Left forelimb (tissue), 1 donor: ENCODE results near the gene ANAPC10.
A peak's percentile ranks its signal among the peaks of the same experiment; 100 is the strongest.
"Not testable (repeated sequence)": the region's sequence is repeated elsewhere in the genome, so short reads cannot be mapped to it uniquely, and the experiment has no call there.

ENCODE experiments used
- DNase-seq: peaks from one replicate; pipeline ENCODE4 v3.0.0-alpha.2; 2018; ENCODE audit warnings: low spot score

Gene ANAPC10, protein sequence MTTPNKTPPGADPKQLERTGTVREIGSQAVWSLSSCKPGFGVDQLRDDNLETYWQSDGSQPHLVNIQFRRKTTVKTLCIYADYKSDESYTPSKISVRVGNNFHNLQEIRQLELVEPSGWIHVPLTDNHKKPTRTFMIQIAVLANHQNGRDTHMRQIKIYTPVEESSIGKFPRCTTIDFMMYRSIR

DNA sequence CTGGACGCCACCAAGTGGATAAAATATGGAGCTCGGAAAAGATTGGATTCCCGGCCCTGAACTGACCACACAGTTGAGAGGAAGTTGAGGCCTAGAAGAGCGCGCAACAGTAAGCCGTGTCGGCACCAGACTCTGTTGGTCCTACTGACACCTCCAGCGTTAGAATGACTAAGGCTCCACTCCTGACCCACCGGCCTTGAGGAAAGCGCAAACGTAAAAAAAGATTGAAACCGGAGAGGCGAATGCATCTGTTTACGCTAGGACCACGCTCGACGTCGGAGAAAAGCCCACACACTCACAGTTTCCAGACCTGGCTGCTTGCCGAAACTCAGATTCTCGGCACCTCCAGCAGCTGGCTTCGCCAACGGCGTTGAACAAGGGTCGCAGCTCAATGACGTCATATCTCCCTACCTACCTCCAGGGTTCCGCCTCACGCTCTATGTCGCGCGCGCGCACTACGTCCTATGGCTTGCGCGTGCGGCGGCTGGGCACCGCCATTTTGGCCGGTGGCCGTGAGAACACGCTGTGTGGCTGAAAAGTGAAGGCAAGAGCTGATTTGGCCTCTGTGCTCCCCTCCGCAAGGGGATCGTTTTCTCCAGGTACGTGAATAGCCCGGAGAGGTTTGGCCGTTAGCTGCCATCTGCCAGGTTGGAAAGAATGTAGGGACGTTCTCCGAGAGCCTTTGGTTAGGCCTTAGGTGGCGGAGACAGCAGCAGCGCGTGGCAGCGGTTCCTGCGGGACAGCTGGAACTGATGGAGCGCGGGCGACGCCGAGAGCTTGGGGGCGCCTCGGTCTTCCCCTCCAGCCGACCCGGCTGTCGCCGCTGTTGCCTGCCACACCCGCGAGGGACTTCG, at the start of gene ANAPC10, which contains the start of gene ABCE1:
Gene ANAPC10, minus strand, starts transcription at position 376 of the 854 bp plus-strand sequence. CDS start 2,097 bp downstream, outside the sequence.
Gene ABCE1, plus strand, starts transcription at position 491 of the 854 bp plus-strand sequence. CDS start 6,102 bp downstream, outside the sequence.
- peak; percentile 95 for DNase-seq

DNA sequence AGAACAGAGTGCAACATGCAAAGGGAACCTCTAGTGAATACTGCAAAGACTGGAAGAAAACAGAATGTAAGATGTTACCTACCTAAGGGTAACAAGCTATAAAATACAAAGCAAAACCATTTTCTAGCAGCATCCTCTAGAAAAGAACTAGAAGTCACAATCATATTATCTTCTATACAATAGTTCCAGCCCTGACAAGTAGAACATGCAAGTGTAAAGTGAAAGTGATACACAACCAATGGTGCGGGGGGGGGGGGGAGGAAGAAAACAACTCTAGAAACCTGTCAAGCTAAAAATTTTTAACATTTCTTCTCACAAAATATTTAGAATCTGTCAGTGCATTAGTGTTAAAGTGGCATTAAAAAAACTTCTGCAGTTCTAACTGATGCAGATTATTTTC, 38.2 kb upstream of the ANAPC10 start:
- DNase-seq = not testable (repeated sequence)

DNA sequence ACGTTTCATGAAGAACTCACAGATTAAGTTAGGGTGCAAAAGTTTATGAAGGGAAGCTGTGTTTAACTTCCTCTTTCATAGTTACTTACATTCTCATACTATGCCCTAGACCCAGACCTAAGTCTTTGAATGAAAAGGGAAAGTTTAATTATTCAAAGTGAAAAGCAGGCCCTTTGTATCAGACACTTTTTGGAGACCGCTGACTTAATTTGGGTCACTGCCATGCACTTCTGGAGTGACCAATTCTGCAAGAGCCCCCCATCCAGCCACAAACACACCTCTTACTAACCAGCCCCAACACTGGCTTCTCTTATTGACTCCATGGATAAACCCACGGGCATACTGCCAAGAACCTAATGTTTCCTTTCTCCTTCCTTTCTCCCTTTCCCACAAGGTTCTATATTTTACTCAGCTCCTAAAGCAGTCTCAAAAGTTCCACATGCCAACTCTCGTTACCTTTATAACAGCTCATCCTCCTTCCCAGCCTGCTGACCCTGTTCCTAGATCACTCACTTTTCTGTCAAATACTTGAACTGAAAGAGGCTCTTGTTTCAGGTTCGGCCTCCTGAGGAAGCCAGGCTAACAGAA, 34.6 kb upstream of the ANAPC10 start:
- DNase-seq = no peak

DNA sequence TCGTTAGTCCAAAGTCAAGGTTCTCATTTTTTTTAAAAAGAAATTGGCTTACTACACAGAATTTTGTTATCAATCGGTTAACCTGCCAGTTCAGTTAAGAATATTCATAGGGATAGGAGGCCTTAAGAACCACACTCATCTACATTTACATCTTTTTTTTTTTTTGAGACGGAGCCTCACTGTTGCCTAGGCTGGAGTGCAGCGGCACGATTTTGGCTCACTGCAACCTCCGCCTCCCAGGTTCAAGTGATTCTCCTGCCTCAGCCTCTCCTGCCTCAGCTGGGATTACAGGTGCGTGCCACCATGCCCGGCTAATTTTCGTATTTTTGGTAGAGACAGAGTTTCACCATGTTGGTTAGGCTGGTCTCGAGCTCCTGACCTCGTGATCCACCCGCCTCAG, 33.9 kb upstream of the ANAPC10 start:
- no peak for DNase-seq

DNA sequence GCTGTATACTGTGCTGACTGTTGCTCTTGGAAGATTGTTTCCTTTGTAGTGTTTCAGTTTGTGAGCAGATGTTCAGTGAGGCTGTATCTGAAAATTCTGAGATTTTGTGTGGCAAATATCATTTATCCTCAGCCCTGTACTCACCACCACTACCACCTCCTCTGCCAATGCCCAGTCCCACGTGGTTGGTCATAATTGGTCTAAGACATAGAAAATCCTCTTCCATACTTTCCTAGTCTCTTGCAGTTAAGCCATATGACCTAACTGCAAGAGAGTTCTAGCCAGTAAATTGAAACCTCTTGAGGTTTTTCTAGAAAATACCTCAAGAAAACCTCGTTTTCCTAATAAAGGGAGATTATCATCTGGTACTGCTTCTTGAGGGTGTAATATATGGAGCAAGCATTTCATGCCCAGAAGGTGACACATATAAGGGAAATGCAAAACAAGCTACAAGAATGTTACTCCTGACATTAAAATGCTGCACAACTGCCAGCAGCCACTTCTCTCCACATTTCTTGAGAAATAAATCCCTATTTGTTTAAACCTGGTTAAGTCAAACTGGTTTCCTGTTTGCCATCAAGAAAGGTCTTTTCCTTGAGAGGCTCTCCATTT, 32.9 kb upstream of the ANAPC10 start:
- DNase-seq = no peak

DNA sequence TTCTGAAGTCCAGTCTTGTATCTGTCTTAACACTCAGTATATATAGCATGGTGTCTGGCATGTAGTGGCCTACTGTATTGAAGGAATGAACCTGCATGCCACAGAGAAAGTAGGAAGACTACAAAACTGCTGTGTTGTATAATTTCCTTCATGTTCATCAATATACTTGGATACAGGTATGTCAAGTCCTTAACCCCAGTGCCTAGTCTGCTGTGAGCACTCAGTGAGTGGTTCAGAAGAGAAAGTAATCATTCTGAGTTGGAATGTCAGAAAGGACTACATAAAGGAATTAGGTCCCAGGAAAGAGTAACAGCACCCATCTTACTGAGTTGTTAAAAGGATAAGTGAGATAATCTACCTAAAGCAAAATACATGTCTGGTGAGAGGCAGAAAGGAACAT, 32.1 kb upstream of the ANAPC10 start:
- no peak for DNase-seq

DNA sequence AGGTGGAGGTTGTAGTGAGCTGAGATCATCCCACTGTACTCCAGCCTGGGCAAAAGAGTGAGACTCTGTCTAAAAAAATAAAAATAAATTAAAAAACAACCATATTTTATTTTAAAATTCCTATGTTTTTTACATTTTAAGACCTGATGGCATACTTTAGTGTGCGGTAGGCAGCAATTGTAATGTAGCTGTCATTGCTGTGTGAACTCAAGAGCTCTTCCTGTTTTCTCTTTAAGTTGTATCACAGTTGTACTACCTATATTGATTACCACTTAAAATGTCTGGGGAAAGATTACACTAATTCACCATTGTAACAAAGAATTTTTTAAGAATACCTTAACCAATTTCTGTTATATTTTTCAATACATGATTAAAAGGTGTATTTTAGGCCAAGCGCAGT, 27.4 kb upstream of the ANAPC10 start:
- DNase-seq = no peak

DNA sequence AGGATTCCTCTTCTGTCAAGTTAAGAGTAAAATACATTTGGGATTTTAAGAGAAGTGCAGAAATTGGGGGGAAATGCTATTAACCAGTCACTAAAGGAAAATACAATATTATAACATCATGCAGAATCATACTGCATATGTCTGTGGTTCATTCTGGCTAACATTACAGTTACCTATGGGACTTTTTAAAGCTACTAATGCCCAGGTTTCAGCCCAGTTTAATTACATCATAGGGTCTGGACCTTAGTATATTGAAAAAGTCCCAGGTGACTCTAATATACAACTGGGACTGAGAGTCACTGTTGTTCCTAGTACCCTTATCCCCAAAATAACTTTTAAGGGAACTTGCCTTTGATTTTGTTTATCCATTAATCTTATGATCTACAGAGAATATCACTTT, 10.1 kb upstream of the ANAPC10 start:
- DNase-seq = no peak

DNA sequence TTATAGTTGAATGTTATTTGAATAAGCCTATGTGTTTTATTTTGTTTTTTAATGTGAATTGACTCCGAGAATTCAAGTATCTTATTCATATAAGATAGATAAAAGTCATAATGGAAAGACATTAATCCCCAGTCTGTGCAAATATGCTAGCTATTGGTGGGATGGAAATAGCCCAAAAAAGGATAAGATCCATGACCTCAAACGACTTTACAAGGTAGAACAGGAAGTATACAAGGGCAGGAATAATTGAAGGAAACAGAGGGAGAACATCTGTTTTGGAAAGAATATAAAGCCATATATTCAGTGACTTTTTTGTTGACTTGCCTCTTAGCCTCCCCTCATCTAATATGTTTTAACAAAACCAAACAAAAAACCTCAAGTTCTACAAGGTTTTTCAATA, 9.1 kb upstream of the ANAPC10 start:
- DNase-seq = no peak

DNA sequence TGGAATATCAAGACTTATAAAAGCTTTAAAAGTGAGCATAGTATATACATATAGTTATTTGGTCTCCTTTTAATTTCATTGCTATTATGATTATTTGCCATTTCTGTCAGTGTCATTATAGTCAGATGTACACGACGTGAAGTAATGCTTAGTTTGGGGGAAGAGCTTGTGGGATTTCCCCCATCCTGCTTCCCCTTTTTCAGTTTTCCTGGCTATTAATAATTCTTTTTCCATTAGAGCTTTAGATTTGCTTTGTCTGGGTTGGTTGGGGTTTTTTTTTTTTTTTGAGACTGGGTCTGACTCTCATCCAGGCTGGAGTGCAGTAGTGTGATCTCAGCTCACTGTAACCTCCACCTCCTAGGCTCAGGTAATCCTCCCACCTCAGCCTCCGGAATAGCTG, 5.5 kb upstream of the ANAPC10 start:
- no peak for DNase-seq

DNA sequence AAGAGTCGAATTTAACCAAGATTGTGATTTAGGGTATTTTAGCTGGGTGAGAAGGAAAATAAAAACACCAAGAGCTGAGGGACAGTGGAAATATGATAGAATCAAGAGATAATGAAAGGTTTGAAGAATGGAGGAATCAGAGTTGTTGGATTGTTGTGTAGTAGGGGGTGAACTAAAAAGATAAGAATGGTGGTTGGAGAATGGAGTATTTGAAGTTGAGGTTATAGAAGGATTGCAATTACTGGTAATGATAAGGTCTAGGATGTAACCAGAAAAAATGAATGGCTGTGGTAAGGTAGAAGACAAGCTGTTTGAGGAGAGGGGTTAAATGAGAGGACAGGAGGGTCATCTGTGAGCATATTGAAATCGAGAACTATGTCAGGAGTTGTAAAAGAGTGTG, 4.6 kb upstream of the ANAPC10 start:
- DNase-seq = no peak

DNA sequence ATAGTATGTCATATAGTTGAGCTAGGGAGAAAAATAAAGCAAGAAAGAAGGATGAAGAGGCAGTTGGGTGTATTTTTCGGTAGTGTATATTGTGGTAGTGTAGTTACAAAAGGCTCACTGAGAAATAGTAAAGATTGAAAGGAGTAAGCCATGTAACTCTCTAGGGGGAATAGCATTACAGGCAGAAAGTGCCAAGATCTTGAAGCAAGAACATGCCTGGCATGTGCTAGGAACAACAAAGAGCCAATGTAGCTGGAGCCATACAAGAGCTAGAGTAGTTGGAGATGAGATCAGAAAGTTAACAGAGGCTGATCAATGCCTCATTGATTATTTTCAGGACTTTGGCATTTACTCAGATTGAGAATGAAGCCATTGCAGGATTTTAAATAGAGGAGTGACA, 3.1 kb upstream of the ANAPC10 start:
- DNase-seq = no peak

DNA sequence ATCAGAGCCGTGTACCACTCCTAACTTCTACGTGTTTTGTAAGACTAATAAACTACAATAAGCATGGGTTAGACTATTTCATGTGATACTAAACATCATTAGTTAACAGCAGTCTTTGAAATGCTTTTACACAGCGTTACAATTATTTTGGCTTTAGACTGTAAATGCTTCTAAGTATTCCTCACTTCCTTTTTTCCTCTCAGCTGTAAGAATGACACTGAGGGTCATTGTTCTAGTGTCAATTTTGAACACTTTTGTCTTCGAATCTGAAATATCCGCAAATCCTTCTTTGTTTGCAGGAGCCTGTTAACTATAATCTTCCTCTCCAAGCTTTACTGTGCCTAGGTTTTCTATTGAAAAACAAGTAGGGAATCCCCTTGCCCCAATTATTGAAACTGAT, 1.7 kb upstream of the ANAPC10 start:
- DNase-seq = no peak

DNA sequence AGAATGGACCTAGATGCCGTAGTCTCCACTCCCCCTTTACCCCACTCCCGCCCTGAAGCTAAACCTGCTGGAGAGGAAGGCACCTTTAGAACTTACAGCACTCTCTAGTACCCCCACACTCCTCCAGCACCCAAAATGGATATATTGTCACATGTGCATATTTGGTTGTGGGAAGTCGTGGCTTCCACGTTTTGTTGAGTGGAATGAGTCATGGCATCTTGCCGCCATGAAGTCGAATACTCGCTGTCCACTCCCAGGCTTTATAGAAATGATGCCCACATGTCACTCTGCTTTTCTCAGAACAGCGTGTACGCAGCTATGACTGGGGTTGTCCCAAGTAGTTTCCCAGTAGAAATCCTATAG, 660 bp upstream of the ANAPC10 start:
- DNase-seq = no peak

DNA sequence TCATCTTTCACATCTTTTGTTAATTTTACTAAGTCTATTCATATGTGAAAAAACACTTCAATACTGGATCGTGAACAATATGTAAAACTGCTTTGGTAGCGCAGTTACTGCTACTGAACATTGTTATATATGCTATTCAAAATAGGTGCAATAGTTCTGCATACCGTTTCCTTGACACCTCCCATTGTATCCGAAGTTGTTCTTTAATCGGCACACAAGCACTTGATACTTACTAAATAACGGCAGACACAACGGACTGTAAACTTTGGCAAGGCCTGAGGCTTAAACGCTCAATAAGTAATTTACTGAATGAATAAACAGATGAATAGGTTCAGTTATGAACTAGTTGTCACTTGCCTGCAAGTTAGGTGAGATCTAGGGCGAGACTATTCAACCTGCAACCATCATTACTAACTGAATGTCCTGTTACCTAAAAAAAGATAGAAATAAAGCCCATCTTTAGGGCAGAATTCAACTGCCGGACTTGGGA, 620 bp downstream of the ANAPC10 start:
- DNase-seq = no peak

DNA sequence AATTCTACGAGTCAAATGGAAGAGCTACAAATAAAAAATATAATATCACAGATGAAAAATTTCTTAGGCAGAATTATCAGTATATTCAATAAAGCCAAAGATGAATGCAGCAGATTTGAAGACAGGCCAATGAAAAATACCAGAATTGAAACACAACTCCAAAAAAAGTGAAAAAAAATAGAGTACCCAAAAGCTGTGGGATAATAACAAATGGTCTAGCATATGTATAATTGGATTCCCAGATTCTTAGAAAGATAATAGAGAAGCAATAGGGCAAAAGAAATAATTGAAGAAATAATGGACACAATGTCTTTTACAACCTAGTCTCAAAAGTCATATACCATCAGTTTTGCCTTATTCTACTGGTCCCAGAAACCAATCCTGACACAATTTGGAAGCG, 4.4 kb downstream of the ANAPC10 start:
- no peak for DNase-seq

DNA sequence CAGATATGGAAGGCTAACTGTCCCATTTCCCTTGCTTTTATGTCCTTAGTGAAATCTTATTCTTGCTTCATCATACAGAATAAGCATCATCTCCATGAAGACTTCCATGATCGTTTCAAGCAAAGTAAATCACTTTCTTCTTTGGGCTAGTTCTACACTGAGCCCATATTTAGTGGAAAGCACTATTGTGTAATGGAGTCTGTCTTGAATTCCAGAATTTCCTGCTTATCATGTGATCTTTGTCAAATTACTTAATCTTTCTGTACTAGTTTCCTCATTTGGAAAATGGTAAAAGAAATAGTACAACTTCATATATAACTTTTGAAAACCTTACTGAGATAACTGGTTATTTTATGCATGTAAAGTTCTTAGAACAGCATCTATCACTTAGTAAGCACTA, 7.6 kb downstream of the ANAPC10 start:
- DNase-seq = no peak

DNA sequence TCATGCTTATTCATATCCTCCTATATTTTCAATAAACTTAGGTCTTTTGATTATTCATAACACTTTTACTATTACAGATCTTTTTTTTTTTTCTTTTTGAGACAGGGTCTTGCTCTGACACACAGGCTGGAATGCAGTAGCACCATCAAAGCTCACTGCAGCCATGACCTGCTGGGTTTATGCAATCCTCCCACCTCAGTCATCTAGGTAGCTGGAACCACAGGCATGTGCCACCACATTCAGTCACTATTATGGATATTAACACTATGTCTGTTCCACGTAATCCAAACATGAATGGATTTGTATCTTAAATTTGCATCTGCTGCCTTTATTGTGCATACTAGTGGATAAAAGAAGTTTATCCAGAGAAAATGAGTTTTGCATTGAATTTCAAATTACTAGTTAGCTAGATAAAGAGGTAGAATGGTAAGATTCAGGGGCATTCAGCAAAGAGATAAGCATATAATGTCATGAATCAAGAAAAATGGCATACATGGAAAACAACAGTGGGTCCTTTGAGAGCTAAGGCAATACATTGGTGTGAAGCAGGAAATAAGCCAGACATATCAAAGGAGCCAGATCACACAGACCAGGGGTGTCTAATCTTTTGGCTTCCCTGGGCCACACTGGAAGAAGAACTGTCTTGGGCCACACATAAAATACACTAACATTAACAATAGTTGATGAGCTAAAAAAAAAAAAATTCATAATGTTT, 13.9 kb downstream of the ANAPC10 start:
- DNase-seq = no peak

DNA sequence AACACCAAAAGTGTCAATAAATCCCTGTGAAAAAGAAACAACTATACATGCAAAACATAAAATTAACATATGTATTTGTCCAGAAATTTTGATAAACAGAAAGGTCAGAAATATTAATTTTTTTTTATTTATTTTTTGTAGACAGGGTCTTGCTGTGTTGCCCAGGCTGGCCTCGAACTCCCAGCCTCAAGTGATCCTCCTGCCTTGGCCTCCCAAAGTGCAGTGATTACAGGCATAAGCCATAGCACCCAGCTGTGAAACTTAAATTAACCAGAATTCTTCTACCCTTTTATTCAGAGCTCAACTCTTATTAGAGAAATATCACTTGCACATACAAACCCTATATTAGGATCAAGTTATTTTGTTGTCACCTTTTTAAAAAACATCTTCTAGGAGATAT, 16.2 kb downstream of the ANAPC10 start:
- DNase-seq = no peak

DNA sequence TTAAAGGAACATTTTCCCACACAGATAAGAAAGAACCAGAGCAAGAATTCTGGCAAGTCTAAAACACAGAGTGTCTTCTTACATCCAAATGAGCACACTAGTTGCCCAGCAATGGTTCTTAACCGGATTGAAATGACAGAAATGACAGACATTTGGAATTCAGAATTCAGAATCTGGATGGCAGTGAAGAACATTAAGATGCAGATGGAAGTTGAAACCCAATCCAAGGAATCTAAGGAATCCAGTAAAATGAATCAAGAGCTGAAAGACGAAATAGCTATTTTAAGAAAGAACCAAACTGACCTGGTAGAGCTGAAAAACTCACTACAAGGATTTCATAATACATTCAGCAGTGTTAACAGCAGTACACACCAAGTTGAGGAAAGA, 21.5 kb downstream of the ANAPC10 start:
- no peak for DNase-seq

DNA sequence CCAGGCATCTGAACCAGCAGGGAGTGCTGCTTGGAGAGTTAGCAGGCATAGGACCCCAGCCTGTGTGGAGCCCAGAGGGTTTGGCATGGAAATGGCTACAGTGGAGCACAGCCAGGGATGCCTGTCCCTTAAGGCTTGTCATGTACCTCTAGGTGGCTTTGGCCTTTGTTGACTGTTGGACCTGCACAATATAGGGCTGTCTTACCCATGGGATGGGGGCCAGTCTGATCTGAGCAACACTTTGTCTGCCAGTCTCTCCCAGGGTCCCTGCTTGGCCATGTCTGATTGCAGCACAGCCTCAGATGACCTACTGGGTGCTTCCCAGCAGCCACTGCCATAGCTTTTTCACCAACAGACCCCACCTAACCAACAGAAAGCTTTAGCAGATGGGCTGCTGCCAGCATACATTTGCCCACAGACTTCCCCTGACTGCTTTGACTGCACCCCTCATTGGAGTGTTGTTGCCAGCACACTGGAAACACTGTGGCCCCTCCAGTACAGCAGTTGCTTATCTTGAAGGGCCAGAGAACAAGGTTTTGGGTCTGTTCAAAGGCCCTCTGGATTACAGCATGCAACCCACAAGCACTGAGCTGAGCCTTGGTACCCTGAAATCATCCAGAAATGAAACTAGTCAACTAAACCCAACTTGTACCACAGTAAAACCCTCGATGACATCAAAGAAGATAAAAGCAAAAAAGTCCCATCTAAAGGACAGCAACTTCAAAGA, 22.1 kb downstream of the ANAPC10 start:
- DNase-seq = no peak
